Activated T-helper 1 cell treated with Interleukin-2 at 50 U/mL for 16 hours (primary cell): ENCODE data around the gene SEPTIN5.
"Not testable (repeated sequence)": the region's sequence is repeated elsewhere in the genome, so short reads cannot be mapped to it uniquely, and the experiment has no call there.

Experiments
- DNase-seq: peaks from one replicate; pipeline ENCODE4 v3.0.0-alpha.2; 2020; ENCODE audit warnings: low read depth

Gene SEPTIN5

DNA sequence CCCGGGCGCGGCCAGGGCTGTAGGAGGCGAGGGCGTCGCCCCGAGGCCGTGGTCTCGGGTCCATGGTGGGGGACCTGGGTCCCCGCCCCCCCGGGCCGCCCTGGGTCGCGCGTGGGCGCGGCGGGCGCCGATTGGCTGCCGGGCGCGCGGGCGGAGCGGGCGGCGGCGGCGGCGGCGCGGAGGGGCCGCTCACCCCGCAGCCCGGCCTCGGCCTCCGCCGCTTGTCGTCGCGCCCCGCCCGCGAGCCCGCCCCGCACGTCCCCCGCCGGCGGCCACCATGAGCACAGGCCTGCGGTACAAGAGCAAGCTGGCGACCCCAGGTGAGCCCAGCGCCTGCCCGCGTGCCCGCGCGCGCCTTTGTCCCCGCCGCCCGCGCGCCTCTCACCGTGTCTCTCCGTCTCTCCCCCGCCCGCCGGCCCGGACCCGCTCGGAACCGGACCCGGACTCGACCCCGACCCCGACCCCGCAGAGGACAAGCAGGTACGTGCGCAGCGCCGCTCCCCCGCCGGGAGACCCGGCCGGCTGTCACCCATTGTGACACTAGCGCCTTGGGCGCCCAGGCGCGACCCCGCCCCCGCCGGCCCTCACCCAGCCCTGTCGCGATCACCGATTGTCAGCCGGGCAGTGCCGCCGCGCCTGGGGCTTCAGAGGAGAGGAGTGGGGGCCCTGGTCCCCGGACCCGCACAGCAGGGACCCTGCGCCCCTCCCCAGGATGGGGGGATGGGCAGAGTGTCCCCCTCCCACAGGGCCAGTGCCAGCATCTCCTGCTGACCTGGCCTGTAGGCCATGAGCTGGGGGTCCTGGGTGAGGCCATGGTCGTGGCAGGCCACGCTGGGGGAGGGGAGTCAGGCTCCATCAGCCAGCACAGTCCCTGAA lies at the start of gene SEPTIN5:
SEPTIN5 (plus strand) TSS at position 192 of the 876 bp plus-strand sequence; CDS start at position 278, 86 bp downstream.
- no peak for DNase-seq

DNA sequence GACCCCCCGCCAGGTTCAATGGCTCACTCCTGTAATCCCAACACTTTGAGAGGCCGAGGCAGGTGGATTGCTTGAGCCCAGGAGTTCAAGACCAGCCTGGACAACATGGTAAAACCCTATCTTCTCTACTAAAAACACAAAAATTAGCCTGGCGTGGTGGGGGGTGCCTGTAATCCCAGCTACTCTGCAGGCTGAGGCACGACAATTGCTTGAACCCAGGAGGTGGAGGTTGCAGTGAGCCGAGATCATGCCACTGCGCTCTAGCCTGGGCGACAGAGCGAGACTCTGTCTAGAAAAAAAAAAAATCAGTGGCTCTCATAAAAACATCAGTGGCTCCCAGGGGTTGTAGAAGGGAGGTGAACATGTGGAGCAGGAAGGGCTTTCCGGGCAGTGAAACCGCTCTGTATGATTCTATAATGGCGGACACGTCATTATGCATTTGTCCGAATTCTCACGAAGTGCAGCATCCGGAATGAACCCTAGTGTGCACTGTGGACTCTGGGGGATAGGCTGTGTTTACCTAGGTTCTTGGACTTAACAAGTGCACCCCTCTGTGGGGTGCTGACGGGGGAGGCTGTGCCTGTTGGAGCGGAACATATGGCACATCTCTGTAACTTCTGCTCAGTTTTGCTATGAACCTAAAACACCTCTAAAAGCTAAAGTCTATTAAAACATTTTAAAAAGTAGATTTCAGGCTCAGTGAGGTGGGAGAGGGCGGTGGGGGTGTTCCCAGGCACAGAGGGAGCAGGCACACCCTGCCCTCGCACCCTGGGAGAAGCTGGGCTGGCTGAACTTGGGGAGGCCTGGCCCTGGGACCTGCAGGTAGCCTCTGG lies 49.1 kb upstream of the SEPTIN5 start:
- DNase-seq: no peak

DNA sequence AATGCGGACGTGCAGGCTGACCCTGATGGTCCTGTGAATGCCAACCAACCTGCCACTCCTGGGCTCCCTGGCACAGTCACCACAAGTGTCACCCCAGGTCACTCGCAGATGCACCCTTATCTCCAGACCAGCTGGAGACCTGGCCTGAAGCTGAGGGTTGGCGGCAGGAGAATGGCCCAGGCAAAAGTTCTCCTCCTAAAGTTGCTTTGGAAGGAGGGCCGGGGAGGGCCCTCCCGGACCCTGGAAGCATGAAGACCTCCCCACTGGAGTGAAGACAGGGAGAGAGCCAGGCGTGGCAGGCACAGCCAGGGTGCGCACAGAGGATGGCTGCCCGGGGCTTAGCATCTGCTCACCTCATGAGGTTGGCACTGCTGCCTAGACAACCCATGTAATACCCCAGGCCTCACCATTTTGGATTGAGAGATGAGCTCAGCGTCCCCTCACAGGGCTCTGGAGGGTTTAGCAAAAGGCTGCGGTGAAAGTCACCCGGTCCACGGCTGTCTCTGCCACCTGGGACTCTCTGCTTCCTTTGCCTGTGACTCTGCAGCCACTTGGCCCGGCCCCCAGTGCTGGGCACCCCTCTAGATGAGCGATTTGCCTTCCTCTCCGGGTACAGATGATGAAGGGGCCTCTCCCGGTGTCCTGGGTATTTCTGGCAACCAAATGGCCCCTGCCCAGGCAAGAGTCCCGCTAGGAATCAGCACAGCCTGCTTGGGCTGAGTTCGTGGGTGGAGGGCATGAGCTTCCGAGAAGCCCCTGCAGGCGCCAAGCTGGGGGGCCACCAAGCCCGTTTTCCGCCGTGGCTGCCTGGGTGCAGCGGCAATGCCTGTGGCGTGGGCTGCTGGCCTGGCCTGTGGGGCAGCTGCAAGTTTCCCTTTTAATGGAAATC lies 48.3 kb upstream of the SEPTIN5 start:
- DNase-seq: no peak

DNA sequence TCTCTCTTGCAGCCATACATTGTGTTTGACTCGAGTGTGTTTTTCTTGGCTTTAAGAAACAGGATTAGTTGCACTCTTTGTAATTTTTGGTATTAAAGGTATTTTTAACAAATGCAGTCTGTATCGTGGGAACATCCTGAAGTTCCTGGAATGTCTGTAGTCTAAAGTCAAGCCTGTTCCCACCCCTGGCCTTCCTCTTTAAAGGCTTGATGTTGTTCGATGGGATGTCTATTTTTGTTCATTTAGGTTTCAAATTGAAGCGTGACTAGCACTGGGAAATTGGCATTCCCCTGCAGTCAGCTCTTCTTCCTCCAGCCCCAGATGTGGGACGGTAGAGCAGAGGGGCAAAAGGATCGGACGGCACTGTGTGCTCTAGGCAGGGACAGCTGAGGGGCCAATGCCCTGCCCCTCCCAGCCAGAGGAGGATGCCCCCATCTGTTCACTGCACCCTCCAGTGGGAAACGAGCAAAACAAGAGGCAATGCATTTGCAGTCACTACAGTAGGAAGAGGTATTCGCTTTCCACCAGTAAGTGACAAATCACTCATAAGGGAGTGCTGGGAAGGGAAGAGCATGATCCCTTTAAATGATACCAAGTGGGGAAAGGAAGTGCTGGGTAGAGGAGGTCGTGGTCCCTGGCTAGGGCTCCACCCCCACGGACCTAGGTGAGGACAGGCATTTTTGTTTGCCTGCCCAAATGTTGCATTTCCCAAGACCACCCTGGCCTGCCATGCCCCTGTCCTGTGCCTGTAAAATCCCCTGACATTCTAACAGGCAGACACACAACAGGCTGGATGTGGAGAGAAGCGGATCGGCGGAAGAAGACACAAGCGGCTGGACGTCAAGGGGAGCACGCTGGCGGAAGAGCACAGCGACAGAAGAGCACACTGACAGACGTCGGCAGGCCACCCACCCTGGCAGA lies 47.4 kb upstream of the SEPTIN5 start:
- no peak for DNase-seq

DNA sequence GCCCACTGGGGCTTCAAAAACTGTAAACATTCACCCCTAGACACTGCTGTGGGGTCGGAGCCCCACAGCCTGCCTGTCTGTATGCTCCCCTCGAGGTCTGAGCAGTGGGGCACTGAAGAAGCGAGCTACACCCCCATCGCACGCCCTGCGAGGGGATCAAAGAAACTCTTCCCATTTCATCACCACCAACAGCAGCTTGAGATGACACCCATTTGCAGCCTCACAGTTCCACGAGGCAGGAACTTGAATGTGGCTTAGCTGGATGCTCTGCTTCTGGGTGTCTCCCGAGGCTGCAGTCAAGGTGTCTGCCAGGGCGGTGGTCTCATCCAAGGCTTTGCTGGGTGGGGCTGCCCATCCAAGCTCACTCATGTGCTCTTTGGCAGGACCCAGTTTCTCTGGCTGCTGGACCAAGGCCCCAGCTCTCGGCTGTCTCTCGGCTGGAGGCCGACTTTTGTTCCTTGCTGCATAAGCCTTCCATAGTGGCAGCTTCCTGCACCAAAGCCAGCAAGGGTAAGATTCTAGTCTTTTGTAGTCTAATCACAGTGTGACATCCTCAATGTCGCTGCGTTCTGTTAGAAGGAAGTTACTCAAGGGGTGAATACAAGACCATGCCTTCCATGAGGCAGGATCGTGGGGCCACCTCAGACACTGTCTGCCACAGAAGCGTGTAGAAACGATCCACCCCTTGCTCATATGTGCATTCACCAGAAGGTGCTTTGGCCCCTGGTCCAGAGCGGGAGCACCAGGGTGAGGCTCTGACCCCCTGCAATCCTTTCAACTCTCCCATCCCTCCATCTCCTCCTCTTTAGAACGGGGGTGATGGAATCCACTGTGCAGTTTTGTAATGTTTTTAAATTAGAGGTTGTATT lies 46.2 kb upstream of the SEPTIN5 start:
- DNase-seq: no peak

DNA sequence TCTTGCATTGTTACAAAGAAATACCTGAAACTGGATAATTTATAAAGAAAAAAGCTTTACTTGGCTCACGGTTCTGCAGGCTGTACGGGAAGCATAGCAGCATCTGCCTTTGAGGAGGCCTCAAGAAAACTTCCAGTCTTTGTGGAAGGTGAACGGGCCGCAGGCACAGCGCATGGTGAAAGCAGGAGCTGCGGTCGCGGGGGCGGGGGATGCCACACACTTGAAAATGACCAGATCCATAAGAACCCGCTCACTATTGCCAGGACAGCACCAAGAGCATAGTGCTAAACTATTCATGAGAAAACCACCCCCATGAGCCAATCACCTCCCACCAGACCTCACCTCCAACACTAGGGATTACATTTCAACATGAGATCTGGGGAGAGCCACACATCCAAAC lies 45.6 kb upstream of the SEPTIN5 start:
- DNase-seq: no peak

DNA sequence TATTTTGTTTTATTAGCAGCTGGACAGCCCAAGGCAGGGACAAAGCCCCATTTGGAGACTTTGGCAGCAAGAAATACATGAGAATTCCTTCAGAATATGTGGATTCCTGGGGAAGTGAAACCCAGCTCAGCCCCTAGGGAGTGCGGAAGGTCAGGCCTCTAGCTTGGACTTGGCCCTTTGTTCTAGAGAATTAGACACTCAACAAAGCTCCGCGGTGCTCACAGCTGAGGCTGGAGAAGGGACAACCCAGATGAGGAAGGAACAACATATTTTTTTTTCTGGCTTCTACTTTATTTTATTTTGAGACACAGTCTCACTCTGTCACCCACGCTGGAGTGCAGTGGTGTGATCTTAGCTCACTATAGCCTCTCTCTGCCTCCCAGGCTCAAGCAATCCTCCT lies 44.7 kb upstream of the SEPTIN5 start:
- no peak for DNase-seq

DNA sequence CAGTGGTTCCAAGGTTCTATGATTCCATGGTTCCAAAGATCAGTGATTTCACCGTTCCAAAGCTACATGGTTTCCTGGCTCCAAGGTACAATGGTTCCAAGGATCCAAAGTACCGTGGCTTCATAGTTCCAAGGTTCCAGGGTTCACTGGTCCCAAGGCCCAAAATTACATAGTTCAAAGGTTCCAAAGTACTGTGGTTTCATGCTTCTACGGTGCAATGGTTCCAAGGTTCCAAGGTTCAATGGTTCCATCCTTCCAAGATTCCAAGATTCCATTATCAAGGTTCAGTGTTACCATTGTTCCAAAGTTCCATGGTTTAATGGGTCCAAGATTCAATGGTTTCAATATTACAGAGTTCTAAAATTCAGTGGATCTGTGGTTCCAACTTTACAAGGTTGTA lies 43.0 kb upstream of the SEPTIN5 start:
- no peak for DNase-seq

DNA sequence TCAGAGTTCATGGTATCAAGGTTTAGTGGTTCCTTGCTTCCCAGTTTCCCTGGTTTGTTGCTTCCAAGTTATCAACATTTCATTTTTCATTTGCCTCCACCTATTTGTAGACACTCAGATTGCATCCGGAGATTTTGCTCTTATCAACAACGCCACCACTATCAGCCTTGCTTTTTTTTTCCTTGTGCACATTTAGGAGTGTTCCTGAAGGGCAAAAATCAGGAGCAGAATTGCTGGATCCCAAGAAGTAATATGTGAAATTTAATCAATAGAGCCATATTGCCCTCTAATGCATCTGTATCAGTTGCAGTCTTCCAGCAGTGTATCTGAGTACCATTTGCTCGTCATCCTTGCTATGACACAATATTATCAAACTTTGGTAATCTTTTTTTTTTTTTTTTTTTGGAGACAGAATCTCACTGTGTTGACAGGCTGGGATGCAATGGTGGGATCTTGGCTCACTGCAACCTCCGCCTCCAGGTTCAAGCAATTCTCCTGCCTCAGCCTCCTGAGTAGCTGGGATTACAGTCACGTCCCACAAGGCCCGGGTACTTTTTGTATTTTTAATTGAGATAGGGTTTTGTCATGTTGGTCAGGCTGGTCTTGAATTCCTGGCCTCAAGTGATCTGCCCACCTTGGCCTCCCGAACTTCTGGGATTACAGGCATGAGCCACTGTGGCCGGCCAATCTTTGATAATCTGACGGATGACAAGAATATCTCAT lies 42.1 kb upstream of the SEPTIN5 start:
- DNase-seq: no peak

DNA sequence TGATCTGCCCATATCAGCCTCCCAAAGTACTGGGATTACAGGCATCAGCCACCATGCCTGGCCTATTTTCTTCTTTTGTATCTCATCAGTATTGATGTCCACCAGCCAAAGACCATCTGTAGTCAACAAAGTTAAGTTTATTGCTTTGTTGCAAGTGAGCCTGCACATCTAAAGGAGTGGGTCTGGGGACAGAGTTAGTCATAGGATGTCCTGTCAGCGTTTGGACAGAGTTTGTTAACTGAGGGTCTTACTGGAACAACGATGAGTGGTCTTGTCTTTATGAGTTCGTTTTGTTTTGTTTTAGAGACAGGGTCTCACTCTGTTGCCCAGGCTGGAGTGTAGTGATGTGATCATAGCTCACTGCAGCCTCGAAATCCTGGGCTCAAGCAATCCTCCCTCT lies 40.6 kb upstream of the SEPTIN5 start:
- no peak for DNase-seq

DNA sequence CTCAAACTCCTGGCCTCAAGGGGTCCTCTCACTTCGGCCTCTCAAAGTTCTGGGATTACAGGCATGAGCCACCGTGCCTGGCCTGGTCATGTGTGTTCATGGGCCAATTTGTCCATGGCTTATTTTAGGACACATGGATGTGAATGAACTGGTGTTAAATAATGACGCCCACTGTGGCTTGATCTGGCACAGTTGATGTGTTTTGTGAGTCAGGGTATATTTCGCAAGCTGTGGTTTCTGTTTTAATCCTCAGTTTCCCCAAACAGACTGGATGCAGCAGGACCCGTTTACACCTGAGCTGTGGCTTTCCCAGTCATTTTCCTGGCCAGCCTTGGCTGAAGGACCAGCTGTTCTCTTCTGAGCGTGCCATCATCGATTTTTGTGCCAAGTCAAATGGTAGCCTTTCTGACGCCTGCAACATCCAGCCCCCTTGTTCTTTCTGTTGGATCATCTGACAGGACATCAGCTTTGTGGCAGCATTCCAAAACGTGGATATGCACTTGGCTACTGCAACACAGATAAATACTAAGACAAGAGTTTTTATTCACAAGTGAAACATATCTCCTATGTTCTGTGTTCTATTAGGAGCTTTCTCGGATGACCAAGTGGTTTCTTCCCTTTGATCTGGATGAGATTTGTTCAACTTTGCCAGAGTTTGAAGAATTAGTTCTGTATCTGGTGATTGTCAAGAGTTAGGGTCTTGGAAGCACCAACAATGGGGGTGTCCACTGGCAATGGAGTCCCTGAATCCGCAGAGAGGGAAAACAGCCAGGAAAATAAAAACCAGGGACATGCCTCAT lies 40.0 kb upstream of the SEPTIN5 start:
- no peak for DNase-seq

DNA sequence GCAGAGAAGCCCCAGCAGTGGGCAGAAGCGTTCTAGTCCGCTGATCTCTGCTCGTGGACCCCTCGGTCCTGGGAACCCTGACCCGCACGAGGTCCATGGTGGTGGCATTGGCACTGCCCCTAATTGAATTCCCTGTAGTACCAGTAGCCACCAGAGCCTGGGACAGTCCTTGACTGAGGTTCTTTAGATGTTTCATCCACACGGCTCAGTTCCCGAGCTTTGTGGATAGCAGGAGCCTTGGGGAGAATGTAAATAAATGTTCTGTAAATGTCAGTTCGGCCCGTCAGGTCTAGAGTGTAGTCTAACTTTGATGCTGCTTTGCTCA lies 39.4 kb upstream of the SEPTIN5 start:
- no peak for DNase-seq

DNA sequence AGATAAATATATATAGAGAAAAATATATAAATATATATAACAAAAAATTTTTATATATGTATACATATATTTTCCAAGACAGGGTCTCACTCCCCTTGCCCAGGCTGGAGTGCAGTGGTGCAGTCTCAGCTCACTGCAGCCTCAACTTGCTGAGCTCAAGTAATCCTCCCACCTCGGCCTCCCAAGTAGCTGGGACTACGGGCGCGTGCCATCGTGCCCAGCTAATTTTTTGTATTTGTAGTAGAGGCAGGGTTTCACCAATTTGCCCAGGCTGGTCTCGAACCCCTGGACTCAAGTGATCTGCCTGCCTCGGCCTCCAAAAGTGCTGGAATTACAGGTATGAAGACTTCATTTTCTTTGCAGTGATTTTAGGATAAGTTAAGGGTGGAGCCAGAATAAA lies 38.9 kb upstream of the SEPTIN5 start:
- DNase-seq: no peak

DNA sequence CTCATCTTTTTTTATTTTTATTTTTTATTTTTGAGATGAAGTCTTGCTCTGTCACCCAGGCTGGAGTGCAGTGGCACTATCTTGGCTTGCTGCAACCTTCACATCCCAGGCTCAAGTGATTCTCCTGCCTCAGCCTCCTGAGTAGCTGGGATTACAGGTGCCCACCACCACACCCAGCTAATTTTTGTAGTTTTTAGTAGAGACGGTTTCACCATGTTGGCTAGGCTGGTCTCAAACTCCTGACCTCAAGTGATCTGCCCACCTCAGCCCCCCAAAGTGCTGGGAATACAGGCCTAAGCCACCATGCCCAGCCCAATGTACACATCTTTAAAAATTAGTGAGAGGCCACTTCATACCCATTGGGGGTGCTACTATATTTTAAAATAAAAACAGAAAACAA lies 37.9 kb upstream of the SEPTIN5 start:
- not testable (repeated sequence) for DNase-seq

DNA sequence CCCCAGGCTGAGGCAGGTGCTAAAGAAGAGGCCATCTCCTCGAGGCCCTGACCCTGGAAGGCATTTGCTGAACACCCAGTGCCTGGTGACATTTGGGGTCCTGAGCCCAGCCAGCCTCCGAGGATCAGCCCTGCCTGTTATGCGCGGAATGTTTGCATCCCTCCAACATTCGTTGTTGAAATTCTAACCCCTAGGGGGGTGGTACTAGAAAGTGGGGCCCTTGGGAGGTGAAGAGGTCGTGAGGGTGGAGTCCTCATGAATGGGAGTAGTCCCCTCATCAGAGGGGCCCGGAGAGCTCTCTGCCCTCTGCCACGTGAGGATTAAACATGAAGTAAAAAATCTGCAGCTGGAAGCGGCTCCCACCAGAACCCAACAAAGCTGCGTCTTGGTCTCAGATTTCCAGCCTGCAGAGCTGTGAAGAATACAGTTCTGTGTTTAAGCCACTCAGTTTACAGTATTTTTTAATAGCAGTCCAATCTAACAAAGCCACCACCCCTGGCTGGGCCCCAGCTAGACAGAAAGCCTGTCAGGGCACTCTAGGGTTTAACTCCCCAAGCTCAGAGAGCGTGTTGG lies 35.3 kb upstream of the SEPTIN5 start:
- no peak for DNase-seq

DNA sequence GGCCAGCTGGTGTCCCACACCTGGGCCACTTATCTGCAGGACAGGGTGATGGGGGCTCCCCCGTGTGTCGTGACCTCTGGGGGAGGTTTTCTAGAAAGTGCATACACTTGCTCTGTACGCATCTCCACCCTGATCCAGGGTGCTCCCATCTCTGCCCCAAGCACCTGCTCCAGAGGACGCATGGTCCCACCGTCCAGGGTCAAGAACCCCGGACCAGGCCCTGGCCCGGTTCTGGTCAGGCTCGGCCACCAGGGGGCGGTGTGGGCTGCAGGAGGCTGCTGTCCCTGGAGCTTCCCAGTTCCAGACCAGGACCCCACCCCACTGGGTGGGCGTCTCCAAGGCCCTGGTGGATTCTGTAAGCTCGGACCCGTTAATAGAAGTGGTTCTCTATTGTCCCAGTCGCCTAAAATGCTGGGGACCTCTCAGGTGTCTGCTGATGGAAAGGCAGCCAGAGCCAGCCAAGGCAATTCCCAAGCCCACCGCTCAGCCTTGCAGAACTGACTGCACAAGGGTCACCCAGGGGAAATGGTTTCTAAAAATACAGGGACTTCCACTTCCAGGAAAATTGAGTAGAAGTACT lies 34.7 kb upstream of the SEPTIN5 start:
- DNase-seq: peak; percentile 29

DNA sequence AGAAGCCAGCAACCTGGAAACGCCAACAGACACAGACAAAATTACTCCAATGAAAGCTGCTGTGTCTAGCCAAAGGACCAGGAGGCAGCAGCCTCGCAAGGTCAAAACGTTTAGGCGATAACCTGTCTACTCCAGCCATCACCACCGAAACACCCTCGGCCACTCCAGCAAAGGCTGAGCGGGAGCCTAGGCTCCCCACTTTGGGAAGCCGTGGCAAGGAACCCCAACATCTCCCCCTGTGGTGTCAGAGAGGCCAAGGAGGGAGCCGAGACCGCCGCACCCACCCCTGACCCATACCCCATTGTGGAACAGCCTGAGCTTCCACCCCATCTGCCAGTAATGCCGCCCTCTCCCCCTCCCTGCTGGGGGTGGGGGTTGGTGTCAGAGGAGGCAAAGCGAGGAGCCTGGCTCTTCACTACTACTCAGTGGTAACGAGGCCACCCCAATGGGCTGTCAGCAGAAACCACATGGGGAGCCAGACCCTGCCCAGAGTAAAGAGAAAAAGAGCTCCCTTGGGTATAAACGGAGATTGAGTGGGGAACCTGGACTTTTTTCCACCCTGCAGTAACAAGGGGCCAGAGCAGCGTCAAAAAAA lies 33.9 kb upstream of the SEPTIN5 start:
- no peak for DNase-seq
